GM12878 (cell line): ENCODE data around the gene PSMB9. TPM values are rescaled to one million over a fixed set of nuclear protein-coding genes. Genes with fewer than 3 reads are reported as not detected.

Experiments used
- BHLHE40 ChIP-seq, 2 experiments: fragments of 450-650 bp in 1 of 2; IDR thresholded peaks; 2 replicates each; pipeline ENCODE4 v1.6.1; 2011 to 2017; ENCODE audit warnings: low read depth in 2 of 2, borderline replicate concordance in 1 of 2, improper control_type of control experiment in 1 of 2, low read length in 1 of 2, mild to moderate bottlenecking in 1 of 2
- CHD4 ChIP-seq: fragments of 200-600 bp; sonication (generic); IDR thresholded peaks from 2 replicates; pipeline ENCODE4 v1.6.1; 2016; ENCODE audit warnings: mild to moderate bottlenecking
- CREB1 ChIP-seq: IDR thresholded peaks from 2 replicates; pipeline ENCODE4 v1.6.1; 2012; ENCODE audit warnings: low read depth, mild to moderate bottlenecking, inconsistent platforms
- FOS ChIP-seq: IDR thresholded peaks from 3 replicates; pipeline ENCODE4 v1.6.1; 2011; ENCODE audit warnings: borderline replicate concordance; ENCODE audit not compliant: insufficient read length; ENCODE audit errors: extremely low read depth
- JUNB ChIP-seq: IDR thresholded peaks from 2 replicates; pipeline ENCODE4 v1.6.1; 2016; ENCODE audit warnings: antibody characterized with exemption, mild to moderate bottlenecking
- NFYB ChIP-seq: IDR thresholded peaks from 2 replicates; pipeline ENCODE4 v1.6.1; 2011; ENCODE audit warnings: low read depth, mild to moderate bottlenecking, low read length, improper control_type of control experiment, moderate library complexity; ENCODE audit not compliant: insufficient read depth
- NR2C2 ChIP-seq: IDR thresholded peaks from 2 replicates; pipeline ENCODE4 v1.6.1; 2011; ENCODE audit warnings: borderline replicate concordance, low read depth; ENCODE audit not compliant: control insufficient read depth, insufficient read length
- RFX5 ChIP-seq: IDR thresholded peaks from 2 replicates; pipeline ENCODE4 v1.6.1; 2011; ENCODE audit warnings: low read depth, low read length, improper control_type of control experiment
- SPI1 ChIP-seq: IDR thresholded peaks from 2 replicates; pipeline ENCODE4 v1.6.1; 2011; ENCODE audit warnings: low read depth, mild to moderate bottlenecking, low read length, moderate library complexity, borderline replicate concordance; ENCODE audit not compliant: insufficient read depth
- SREBF2 ChIP-seq: IDR thresholded peaks from 2 replicates; pipeline ENCODE4 v1.6.1; 2012; ENCODE audit warnings: mild to moderate bottlenecking, low read length
- SUPT20H ChIP-seq: IDR thresholded peaks from 2 replicates; pipeline ENCODE4 v1.6.1; 2011; ENCODE audit warnings: low read depth, mild to moderate bottlenecking, low read length, moderate library complexity, borderline replicate concordance; ENCODE audit not compliant: control insufficient read depth
- polyA plus RNA-seq, 11 experiments: library from polyadenylated mRNA; depleted of rRNA in 4 of 11; unstranded in 6 of 11; stranded (reverse) in 5 of 11; fragments of >200 nt; fragmentation: Nextera tagmentation in 4 of 11; fragmentation: Illumina TruSeq in 1 of 11; extraction: Ambion mirVana in 4 of 11; extraction: Trizol in 1 of 11; gene quantifications; 1 replicate in 1 of 11; 2 replicates in 10 of 11; pipeline versions ENCODE4 v1.2.1 to v1.2.3, GENCODE V29; 2011 to 2016; ENCODE audit warnings: inconsistent platforms in 2 of 11, missing spikeins in 2 of 11, low read depth in 1 of 11
- total RNA-seq, 4 experiments: library from RNA; depleted of rRNA in 3 of 4; stranded (reverse); fragments of >200 nt in 3 of 4; fragmentation: Illumina TruSeq in 1 of 4; extraction: Trizol in 1 of 4; gene quantifications; 2 replicates each; pipeline versions ENCODE4 v1.2.1 to v1.2.3, GENCODE V29; 2013 to 2021
- TF ChIP-seq, protein P1 (sequence below): fragments of 450-650 bp; IDR thresholded peaks from 2 replicates; pipeline ENCODE4 v1.6.1; 2014; ENCODE audit warnings: mild to moderate bottlenecking
- TF ChIP-seq, protein P2 (sequence below): fragments of 450-650 bp; IDR thresholded peaks from 2 replicates; pipeline ENCODE4 v1.6.1; 2017; ENCODE audit warnings: low read depth, mild to moderate bottlenecking, moderate library complexity
- TF ChIP-seq, protein P3 (sequence below): fragments of 450-650 bp; IDR thresholded peaks from 2 replicates; pipeline ENCODE4 v1.6.1; 2017; ENCODE audit warnings: mild to moderate bottlenecking, low read depth, inconsistent platforms; ENCODE audit not compliant: poor library complexity, severe bottlenecking
- TF ChIP-seq, protein P4 (sequence below): IDR thresholded peaks from 2 replicates; pipeline ENCODE4 v1.6.1; 2012; ENCODE audit warnings: improper control_type of control experiment, low read depth, low read length; ENCODE audit not compliant: insufficient replicate concordance
- TF ChIP-seq, protein P5 (sequence below): IDR thresholded peaks from 2 replicates; pipeline ENCODE4 v1.6.1; 2011; ENCODE audit warnings: low read depth, low read length, improper control_type of control experiment, borderline replicate concordance

PSMB9 gene
- total and polyA plus RNA-seq, 10 of the 15 experiments (the other 5 are each of a cell fraction or from before 2014, with no cell fraction given) = 167 to 517 (median 275) TPM

DNA sequence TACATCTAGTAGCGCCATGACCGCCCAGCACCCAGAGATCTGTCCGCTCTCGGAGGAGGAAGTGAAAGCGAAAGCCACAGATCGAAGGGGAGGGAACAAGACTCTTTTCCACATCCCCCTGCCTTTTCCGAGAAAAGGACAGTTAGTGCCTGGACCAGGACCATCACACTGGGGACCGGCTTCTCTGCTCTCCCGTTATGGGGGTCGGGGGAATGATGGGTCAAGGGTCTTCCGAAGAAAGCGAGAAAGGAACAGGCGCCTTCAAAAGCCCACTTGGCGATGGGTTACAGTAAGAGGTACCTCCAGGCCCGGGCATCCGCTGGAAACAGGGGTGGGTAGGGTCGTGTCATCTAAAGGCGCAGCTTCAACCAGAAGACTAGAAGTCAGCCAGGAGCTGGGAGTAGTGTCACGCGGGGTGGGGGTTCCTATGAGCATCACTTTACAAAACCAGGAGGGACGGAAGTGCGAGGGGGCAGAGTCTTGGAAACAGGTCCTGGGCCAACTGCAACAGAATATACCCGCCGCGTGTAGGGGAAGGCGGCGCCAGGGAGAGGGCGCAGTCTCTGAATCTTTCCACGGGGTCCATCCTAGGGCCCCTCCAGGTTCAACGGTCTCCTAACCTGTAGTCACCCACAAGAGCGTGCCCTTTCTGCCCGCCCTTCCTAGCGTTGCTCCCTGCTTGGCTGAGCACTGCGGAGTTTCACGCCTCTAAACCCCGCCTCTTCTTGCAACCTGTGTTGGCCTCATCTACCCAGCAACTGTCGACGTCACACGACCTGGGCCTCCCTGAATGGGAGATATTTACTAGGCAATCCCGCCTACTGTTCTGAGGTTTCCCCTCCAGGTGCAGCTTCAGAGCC lies 9.8 kb upstream of the PSMB9 start, which contains the start of gene PSMB8 (continued):
- TF ChIP-seq, protein P1, sequence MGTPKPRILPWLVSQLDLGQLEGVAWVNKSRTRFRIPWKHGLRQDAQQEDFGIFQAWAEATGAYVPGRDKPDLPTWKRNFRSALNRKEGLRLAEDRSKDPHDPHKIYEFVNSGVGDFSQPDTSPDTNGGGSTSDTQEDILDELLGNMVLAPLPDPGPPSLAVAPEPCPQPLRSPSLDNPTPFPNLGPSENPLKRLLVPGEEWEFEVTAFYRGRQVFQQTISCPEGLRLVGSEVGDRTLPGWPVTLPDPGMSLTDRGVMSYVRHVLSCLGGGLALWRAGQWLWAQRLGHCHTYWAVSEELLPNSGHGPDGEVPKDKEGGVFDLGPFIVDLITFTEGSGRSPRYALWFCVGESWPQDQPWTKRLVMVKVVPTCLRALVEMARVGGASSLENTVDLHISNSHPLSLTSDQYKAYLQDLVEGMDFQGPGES = peak; percentile 40; the same call in 1 of the 2 replicates
- TF ChIP-seq, protein P2, sequence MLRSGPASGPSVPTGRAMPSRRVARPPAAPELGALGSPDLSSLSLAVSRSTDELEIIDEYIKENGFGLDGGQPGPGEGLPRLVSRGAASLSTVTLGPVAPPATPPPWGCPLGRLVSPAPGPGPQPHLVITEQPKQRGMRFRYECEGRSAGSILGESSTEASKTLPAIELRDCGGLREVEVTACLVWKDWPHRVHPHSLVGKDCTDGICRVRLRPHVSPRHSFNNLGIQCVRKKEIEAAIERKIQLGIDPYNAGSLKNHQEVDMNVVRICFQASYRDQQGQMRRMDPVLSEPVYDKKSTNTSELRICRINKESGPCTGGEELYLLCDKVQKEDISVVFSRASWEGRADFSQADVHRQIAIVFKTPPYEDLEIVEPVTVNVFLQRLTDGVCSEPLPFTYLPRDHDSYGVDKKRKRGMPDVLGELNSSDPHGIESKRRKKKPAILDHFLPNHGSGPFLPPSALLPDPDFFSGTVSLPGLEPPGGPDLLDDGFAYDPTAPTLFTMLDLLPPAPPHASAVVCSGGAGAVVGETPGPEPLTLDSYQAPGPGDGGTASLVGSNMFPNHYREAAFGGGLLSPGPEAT = 0 out of 2 replicates have a peak, but pooled peaks have one; percentile 72
- TF ChIP-seq, protein P3, sequence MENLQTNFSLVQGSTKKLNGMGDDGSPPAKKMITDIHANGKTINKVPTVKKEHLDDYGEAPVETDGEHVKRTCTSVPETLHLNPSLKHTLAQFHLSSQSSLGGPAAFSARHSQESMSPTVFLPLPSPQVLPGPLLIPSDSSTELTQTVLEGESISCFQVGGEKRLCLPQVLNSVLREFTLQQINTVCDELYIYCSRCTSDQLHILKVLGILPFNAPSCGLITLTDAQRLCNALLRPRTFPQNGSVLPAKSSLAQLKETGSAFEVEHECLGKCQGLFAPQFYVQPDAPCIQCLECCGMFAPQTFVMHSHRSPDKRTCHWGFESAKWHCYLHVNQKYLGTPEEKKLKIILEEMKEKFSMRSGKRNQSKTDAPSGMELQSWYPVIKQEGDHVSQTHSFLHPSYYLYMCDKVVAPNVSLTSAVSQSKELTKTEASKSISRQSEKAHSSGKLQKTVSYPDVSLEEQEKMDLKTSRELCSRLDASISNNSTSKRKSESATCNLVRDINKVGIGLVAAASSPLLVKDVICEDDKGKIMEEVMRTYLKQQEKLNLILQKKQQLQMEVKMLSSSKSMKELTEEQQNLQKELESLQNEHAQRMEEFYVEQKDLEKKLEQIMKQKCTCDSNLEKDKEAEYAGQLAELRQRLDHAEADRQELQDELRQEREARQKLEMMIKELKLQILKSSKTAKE = peak; percentile 19
- TF ChIP-seq NR2C2 = no peak
- TF ChIP-seq NFYB = peak; percentile 70; the same call in 1 of the 2 replicates
- no peak for TF ChIP-seq CREB1
- TF ChIP-seq, protein P4, sequence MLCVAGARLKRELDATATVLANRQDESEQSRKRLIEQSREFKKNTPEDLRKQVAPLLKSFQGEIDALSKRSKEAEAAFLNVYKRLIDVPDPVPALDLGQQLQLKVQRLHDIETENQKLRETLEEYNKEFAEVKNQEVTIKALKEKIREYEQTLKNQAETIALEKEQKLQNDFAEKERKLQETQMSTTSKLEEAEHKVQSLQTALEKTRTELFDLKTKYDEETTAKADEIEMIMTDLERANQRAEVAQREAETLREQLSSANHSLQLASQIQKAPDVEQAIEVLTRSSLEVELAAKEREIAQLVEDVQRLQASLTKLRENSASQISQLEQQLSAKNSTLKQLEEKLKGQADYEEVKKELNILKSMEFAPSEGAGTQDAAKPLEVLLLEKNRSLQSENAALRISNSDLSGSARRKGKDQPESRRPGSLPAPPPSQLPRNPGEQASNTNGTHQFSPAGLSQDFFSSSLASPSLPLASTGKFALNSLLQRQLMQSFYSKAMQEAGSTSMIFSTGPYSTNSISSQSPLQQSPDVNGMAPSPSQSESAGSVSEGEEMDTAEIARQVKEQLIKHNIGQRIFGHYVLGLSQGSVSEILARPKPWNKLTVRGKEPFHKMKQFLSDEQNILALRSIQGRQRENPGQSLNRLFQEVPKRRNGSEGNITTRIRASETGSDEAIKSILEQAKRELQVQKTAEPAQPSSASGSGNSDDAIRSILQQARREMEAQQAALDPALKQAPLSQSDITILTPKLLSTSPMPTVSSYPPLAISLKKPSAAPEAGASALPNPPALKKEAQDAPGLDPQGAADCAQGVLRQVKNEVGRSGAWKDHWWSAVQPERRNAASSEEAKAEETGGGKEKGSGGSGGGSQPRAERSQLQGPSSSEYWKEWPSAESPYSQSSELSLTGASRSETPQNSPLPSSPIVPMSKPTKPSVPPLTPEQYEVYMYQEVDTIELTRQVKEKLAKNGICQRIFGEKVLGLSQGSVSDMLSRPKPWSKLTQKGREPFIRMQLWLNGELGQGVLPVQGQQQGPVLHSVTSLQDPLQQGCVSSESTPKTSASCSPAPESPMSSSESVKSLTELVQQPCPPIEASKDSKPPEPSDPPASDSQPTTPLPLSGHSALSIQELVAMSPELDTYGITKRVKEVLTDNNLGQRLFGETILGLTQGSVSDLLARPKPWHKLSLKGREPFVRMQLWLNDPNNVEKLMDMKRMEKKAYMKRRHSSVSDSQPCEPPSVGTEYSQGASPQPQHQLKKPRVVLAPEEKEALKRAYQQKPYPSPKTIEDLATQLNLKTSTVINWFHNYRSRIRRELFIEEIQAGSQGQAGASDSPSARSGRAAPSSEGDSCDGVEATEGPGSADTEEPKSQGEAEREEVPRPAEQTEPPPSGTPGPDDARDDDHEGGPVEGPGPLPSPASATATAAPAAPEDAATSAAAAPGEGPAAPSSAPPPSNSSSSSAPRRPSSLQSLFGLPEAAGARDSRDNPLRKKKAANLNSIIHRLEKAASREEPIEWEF = no peak
- peak; percentile 70 to 73 for TF ChIP-seq BHLHE40 (IDR thresholded peaks at IDR 0.05; ENCODE audit: borderline replicate concordance in 1 of 2, low read depth in 2 of 2, low read length in 1 of 2)
- TF ChIP-seq SREBF2 = no peak
- TF ChIP-seq FOS = no peak
- TF ChIP-seq SUPT20H = no peak
- TF ChIP-seq, protein P5, sequence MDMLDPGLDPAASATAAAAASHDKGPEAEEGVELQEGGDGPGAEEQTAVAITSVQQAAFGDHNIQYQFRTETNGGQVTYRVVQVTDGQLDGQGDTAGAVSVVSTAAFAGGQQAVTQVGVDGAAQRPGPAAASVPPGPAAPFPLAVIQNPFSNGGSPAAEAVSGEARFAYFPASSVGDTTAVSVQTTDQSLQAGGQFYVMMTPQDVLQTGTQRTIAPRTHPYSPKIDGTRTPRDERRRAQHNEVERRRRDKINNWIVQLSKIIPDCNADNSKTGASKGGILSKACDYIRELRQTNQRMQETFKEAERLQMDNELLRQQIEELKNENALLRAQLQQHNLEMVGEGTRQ = no peak; the same call in 1 of the 2 replicates
- TF ChIP-seq JUNB = 0 out of 2 replicates have a peak, but pooled peaks have one; percentile 7
- no peak for TF ChIP-seq CHD4
- peak; percentile 100 for TF ChIP-seq RFX5
- TF ChIP-seq SPI1 = peak; percentile 98
